H54 (cell line): Measurements from ENCODE around the gene HOXB5.

ENCODE experiments used
- DNase-seq: peaks from one replicate; pipeline ENCODE4 v3.0.0; 2011; ENCODE audit warnings: low spot score, mixed read lengths; ENCODE audit not compliant: insufficient read length
- FAIRE-seq: peaks from 3 replicates; lab custom pipeline; 2011; peaks lifted over from hg19 to GRCh38; lab: Jason Lieb, UNC
- POLR2A ChIP-seq: IDR thresholded peaks from 2 replicates; pipeline ENCODE4 v1.6.1; 2011; ENCODE audit warnings: low read depth, mild to moderate bottlenecking, low read length

The HOXB5 gene

DNA sequence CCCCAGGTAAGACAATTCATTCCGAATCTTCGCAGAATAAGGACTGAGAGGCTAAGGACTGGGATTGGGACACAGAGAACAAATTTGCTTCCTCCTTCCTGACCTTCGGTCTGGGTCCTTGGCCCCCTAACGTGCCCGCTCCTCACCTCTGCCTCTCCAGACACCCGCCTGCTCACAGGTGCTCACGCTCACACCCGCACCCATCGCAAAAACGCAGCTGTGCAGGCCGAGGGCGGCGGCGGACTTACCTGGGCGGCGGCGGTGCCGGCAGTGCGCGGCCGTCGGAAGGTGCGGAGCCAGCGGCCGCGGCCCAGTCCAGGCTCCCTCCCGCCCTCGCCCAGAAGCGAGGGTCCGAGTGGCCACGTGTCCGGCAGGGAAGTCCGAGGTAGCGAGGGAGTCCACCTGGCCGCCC, 39.7 kb upstream of the HOXB5 start:
- no peak for TF ChIP-seq POLR2A
- no peak for DNase-seq
- FAIRE-seq: no peak

DNA sequence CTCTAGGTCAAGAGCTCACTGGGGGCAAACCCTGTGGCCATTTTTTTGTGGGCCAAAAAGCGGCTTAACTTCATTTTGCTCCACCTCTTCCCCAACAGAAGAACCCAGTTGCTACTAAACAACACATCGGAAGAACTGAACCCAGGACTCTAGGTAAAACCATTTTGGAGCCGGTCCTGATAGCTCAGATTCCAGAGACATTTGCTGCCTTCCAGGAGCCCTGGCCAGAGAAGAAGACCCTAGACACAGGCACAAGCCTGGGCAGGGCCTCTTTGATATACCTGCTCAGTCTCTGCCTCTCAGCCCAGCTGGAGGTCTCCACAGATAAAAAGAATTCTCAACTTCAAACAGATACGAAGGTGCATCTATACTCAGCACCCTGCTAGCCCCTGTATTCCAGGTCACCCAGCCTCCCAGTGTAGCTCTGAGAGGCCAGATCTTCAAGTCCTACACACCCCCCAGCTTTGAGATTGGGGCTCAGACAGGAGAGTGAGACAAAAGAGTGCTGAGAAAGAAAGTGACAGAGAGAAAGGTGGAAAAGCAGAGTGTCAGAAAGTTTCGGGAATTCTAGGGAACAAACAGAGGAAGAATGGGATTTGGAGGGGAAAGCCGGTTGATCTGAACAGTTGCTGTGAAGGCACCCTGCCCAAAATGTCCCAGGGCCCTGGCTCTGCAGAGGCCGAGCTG, 39.1 kb upstream of the HOXB5 start:
- FAIRE-seq (no peak), DNase-seq (no peak)
- no peak for TF ChIP-seq POLR2A

- TF ChIP-seq POLR2A: no peak
- no peak for FAIRE-seq
These were observed 38.4 kb upstream of the HOXB5 start for GRCh38 chr17:48631693-48632578.

DNA sequence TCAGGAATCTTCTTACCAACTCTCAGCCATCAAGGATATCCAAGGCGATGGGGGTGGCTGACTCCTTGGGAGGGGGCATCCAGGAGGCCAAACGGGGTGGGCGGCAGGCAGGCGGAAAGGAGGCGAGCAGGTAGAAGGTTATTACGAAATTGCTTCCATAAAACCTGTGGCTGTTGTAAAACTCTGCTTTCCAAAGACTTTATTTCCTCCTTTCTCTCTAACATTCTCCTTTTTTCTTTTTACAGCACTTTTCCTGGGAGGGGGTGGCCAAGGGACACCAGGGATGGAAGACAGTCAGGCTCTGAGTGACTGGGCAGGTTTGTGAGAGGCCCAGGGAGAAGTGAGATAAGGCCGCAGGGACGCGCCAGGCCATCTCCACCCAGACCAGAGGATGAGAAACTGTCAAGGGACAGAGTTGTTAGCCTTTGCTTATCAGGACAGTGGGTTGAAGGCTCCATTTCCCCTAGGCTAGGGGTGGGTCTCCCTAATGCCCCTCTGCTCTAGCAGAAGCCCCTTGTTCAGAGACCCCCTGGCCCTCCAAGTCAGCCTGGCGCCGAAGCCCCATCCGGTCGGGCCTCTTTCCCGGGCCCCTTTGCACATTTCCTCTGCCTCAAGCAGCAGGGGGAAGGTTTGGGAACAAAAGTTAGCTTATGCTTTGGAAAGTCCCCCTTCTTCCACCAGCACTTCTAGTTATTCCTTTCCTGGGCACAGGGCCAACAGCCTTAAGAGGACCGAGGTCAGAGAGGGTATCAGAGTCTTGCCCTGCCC, 37.5 kb upstream of the HOXB5 start:
- TF ChIP-seq POLR2A: no peak
- DNase-seq (no peak), FAIRE-seq (no peak)

More at GRCh38 chr17:48631693-48632578, 38.4 kb upstream of the HOXB5 start:
- DNase-seq: no peak

DNA sequence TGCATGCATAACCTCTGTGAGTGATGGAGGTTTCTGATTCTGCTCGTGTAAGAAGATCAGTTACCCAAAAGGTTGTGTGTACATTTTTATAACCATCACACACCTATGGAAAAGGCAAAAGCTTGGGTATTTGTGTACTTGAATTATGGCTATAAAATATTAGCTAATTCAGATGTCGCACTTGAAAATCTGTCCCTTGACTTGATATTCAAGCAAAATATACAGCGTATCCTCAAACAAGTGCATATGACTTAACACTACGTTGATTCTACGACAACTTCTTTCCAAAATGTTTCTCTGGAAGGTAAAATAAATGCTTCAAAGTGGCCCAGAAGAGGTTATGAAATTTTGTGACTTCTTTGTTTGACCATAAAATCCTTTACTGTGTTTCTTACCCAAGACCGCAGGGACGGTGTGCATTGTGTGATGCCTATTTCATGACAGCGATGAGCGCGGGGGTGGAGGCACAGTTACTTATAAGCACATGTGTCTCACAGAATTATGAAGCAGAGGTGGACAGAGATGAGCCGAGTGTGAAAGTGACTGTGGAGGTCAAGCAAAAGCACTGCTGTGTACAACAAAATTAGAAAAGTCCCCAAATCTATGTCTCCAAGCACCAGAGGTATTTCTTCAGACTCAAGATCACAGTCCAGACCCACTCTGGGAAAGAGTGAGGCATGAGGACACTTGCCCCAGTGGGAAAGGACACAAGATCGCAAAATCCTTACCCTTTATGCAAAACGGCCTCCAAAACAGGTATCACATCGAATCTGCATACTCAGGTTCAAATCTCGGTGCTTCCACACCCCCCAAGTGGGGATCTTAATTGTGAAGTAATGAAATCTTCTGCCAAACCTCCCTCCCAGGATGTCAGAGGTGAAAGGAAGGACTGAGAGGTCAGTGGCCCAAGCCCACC, 36.7 kb upstream of the HOXB5 start:
- FAIRE-seq (no peak), DNase-seq (no peak)
- no peak for TF ChIP-seq POLR2A

GRCh38 chr17:48629411-48629759, 35.8 kb upstream of the HOXB5 start:
- no peak for TF ChIP-seq POLR2A
- FAIRE-seq: no peak
- no peak for DNase-seq

DNA sequence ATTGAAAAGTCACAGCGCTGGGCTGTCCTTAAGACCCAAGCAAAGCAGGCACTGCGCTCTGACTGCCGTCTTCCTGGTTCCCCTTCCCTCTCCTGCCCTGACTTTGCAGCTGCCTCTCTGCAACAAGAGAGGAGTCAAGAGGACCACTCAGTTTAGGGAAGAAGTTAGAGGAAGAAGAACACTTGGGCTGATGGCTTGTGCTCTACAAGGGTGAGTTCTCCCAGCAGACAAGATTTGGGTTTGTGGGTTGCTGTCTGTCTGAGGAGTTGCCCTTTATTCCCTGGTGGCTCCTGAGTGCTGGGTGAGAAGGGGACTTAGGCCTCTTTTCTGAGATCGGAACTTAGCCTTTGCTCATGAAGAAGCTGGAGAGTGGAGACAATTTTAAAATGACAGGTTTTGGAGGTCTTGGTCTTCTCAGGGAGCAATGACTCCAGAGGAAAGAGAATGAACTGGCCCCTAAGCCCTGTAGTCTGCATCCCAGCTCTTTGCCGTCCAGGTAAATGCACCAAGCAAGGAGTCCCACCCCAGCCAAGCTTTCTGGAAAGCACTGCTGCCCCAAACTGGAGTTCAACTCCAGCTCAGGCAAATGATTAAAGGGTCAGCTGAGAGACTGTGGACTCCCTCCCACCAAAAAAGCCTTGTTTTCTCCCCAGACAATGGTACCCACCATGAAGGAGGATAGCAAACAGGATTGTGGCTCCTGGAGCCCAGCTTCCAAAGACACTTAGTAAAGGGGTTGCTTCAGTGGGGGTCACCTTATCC, 35.3 kb upstream of the HOXB5 start:
- no peak for TF ChIP-seq POLR2A
- FAIRE-seq (no peak), DNase-seq (no peak)

- no peak for TF ChIP-seq POLR2A
- no peak for DNase-seq
- FAIRE-seq: no peak
These were observed 34.3 kb upstream of the HOXB5 start for GRCh38 chr17:48627623-48628521.

GRCh38 chr17:48627118-48627597, 33.6 kb upstream of the HOXB5 start:
- no peak for FAIRE-seq
- DNase-seq: no peak
- TF ChIP-seq POLR2A: no peak

GRCh38 chr17:48626245-48627117, 32.9 kb upstream of the HOXB5 start, which contains the start of gene HOXB9:
Gene HOXB9 (minus strand): TSS chr17:48626358. CDS start chr17:48626269, 89 bp downstream.
- no peak for FAIRE-seq

More at GRCh38 chr17:48626245-48627117, 32.9 kb upstream of the HOXB5 start, which contains the start of gene HOXB9:
- TF ChIP-seq POLR2A: 0 out of 2 replicates have a peak, but pooled peaks have one; percentile 26
- DNase-seq: peak; percentile 98
